Gastrocnemius medialis (tissue), 4 donors: ENCODE data around the gene KLHL13.

Experiments
- POLR2A ChIP-seq, 2 donors: fragments of 450-650 bp; IDR thresholded peaks; one replicate each; pipeline ENCODE4 v1.6.1; 2017; ENCODE audit warnings: antibody characterized with exemption in 2 of 2, mild to moderate bottlenecking in 2 of 2, moderate library complexity in 2 of 2
- TF ChIP-seq, protein P1 (sequence below), 5 experiments: fragments of 450-650 bp in 3 of 5; fragments of 200-600 bp in 2 of 5; sonication (generic) in 2 of 5; IDR thresholded peaks in 4 of 5; conservative IDR thresholded peaks in 1 of 5; 1 replicate in 4 of 5; 2 replicates in 1 of 5; pipeline ENCODE4 v1.5.1; 2016 to 2019; ENCODE audit warnings: antibody characterized with exemption in 5 of 5, mild to moderate bottlenecking in 3 of 5, moderate library complexity in 3 of 5

DNA sequence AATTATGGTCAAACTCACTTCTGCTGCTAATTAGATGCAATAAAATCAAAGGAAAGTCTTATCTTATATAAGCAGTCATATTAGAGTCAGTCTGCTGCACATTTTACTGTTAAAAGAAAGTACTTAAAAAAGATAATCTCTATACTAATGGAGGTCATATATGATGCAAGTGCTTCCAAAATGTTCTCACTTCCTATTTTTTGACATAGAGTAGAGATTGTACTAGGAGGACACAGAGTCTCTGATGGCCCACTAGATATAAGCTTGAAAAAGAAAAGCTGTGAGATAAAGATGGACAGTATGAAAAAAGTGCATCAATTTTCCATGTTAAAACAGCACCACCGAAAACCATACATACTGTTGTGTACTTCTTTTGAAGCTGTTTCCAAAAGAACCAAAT is 196.9 kb downstream of the KLHL13 start:
- TF ChIP-seq, protein P1, sequence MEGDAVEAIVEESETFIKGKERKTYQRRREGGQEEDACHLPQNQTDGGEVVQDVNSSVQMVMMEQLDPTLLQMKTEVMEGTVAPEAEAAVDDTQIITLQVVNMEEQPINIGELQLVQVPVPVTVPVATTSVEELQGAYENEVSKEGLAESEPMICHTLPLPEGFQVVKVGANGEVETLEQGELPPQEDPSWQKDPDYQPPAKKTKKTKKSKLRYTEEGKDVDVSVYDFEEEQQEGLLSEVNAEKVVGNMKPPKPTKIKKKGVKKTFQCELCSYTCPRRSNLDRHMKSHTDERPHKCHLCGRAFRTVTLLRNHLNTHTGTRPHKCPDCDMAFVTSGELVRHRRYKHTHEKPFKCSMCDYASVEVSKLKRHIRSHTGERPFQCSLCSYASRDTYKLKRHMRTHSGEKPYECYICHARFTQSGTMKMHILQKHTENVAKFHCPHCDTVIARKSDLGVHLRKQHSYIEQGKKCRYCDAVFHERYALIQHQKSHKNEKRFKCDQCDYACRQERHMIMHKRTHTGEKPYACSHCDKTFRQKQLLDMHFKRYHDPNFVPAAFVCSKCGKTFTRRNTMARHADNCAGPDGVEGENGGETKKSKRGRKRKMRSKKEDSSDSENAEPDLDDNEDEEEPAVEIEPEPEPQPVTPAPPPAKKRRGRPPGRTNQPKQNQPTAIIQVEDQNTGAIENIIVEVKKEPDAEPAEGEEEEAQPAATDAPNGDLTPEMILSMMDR (IDR thresholded peaks at IDR 0.05 in 4 of 5, conservative IDR thresholded peaks at IDR 0.05 in 1 of 5): no peak
- no peak for TF ChIP-seq POLR2A (IDR thresholded peaks at IDR 0.05)
